Suprapubic skin (tissue), 4 donors: ENCODE results near the gene NSG1. TPM values are rescaled to one million over a fixed set of nuclear protein-coding genes. Genes with fewer than 3 reads are reported as not detected.

Experiments
- DNase-seq, 2 donors: peaks; one replicate each; pipeline ENCODE4 v3.0.0-alpha.2; 2019; ENCODE audit warnings: low spot score in 2 of 2
- H3K27ac ChIP-seq: fragments of 200-600 bp; sonication (generic); one replicate; pipeline ENCODE4 v1.5.1; 2019
- H3K27me3 ChIP-seq: fragments of 200-600 bp; sonication (generic); one replicate; pipeline ENCODE4 v1.5.1; 2019
- H3K36me3 ChIP-seq: fragments of 200-600 bp; sonication (generic); one replicate; pipeline ENCODE4 v1.5.1; 2019
- H3K4me1 ChIP-seq: fragments of 200-600 bp; sonication (generic); one replicate; pipeline ENCODE4 v1.5.1; 2019
- H3K4me3 ChIP-seq: fragments of 200-600 bp; sonication (generic); one replicate; pipeline ENCODE4 v1.5.1; 2019; ENCODE audit warnings: mild to moderate bottlenecking
- H3K9me3 ChIP-seq: fragments of 200-600 bp; sonication (generic); one replicate; pipeline ENCODE4 v1.5.1; 2019
- CTCF ChIP-seq, 2 donors: fragments of 200-600 bp in 1 of 2; fragments of 450-650 bp in 1 of 2; sonication (generic) in 1 of 2; IDR thresholded peaks; one replicate each; pipeline ENCODE4 v1.5.1; 2016 to 2019; ENCODE audit warnings: antibody characterized with exemption in 2 of 2, mild to moderate bottlenecking in 1 of 2, moderate library complexity in 1 of 2
- EP300 ChIP-seq: sonication (generic); formaldehyde crosslinking; IDR thresholded peaks from one replicate; pipeline ENCODE4 v1.6.1; 2017; ENCODE audit warnings: antibody characterized with exemption
- POLR2A ChIP-seq, 2 donors: fragments of 450-650 bp; IDR thresholded peaks; one replicate each; pipeline ENCODE4 v1.6.1; 2017; ENCODE audit warnings: antibody characterized with exemption in 2 of 2, mild to moderate bottlenecking in 2 of 2, moderate library complexity in 2 of 2
- POLR2AphosphoS5 ChIP-seq, 3 donors: sonication (generic); formaldehyde crosslinking; IDR thresholded peaks; one replicate each; pipeline ENCODE4 v1.6.1; 2017; ENCODE audit warnings: antibody characterized with exemption in 3 of 3
- WGBS: methylation state at CpG from one replicate; pipeline ENCODE4 v1.1.5; 2018; 5-methylcytosine and 5-hydroxymethylcytosine counted together
- total RNA-seq, 4 donors: library from RNA; depleted of rRNA; stranded (reverse); fragments of >200 nt; gene quantifications; one replicate each; pipeline ENCODE4 v1.1.0, GENCODE V29; 2016

The NSG1 gene
- total RNA-seq, 4 donors from 2014 or later = 42.2 to 157 (median 114) TPM

GRCh38 chr4:4392501-4393183, 5.7 kb downstream of the NSG1 start:
- Histone ChIP-seq H3K4me3 (no peak overlapping the region), H3K27ac (peak overlapping the region; percentile 29), H3K27me3 (peaks cover 81% of the 10 kb centered on the region), H3K9me3 (no peaks in the 10 kb centered on the region), H3K4me1 (peaks cover 64% of the 10 kb centered on the region), H3K36me3 (no peaks in the 10 kb centered on the region)
- DNase-seq = no peak
- WGBS = no CpG with 5 or more reads among the region's 13 CpGs
- TF ChIP-seq EP300 (no peak), POLR2AphosphoS5 (IDR thresholded peaks at IDR 0.05) (peak in 1 of 3 donors; percentile 19)

GRCh38 chr4:4394644-4395043, 7.7 kb downstream of the NSG1 start:
- Histone ChIP-seq H3K9me3 (no peaks in the 10 kb centered on the region), H3K4me1 (peaks cover 48% of the 10 kb centered on the region), H3K27ac (no peak overlapping the region), H3K27me3 (peaks cover 67% of the 10 kb centered on the region), H3K4me3 (no peak overlapping the region), H3K36me3 (no peaks in the 10 kb centered on the region)
- WGBS = no CpG with 5 or more reads among the region's 9 CpGs
- no peak for DNase-seq
- no peak for TF ChIP-seq POLR2A (IDR thresholded peaks at IDR 0.05)
- no peak for TF ChIP-seq POLR2AphosphoS5 (IDR thresholded peaks at IDR 0.05)
- no peak for TF ChIP-seq EP300
- no peak for TF ChIP-seq CTCF (IDR thresholded peaks at IDR 0.05)

GRCh38 chr4:4395371-4395770, 8.5 kb downstream of the NSG1 start:
- Histone ChIP-seq H3K27ac (no peak overlapping the region), H3K9me3 (no peaks in the 10 kb centered on the region), H3K36me3 (no peaks in the 10 kb centered on the region), H3K4me3 (no peak overlapping the region), H3K27me3 (peaks cover 64% of the 10 kb centered on the region), H3K4me1 (peaks cover 48% of the 10 kb centered on the region)
- DNase-seq = no peak
- no peak for TF ChIP-seq CTCF (IDR thresholded peaks at IDR 0.05)
- no peak for TF ChIP-seq POLR2A (IDR thresholded peaks at IDR 0.05)
- TF ChIP-seq EP300 = no peak
- no peak for TF ChIP-seq POLR2AphosphoS5 (IDR thresholded peaks at IDR 0.05)
- WGBS = 54% methylated on average over 7 of the region's 9 CpGs

- WGBS = 55% methylated on average over 20 of the region's 26 CpGs
- TF ChIP-seq CTCF (IDR thresholded peaks at IDR 0.05) (no peak), POLR2AphosphoS5 (IDR thresholded peaks at IDR 0.05) (no peak), EP300 (no peak), POLR2A (IDR thresholded peaks at IDR 0.05) (no peak)
- Histone ChIP-seq H3K27me3 (peaks cover 62% of the 10 kb centered on the region), H3K9me3 (no peaks in the 10 kb centered on the region), H3K36me3 (no peaks in the 10 kb centered on the region), H3K27ac (no peak overlapping the region), H3K4me1 (peaks cover 48% of the 10 kb centered on the region), H3K4me3 (no peak overlapping the region)
- no peak for DNase-seq
Measured at GRCh38 chr4:4395849-4396627, 9.1 kb downstream of the NSG1 start.

GRCh38 chr4:4396628-4397440, 9.9 kb downstream of the NSG1 start:
- TF ChIP-seq POLR2A (IDR thresholded peaks at IDR 0.05) (no peak), POLR2AphosphoS5 (IDR thresholded peaks at IDR 0.05) (no peak), EP300 (no peak), CTCF (IDR thresholded peaks at IDR 0.05) (no peak)
- H3K27me3 ChIP-seq = peaks cover 68% of the 10 kb centered on the region
- H3K9me3 ChIP-seq = no peaks in the 10 kb centered on the region
- H3K27ac ChIP-seq = no peak overlapping the region
- no peak overlapping the region for H3K4me3 ChIP-seq
- 40% methylated on average over 19 of the region's 19 CpGs for WGBS
- no peak for DNase-seq
- peaks cover 42% of the 10 kb centered on the region for H3K4me1 ChIP-seq
- no peaks in the 10 kb centered on the region for H3K36me3 ChIP-seq
